ENCODE data around the gene ZPBP2. TPM values are rescaled to one million over a fixed set of nuclear protein-coding genes. Genes with fewer than 3 reads are reported as not detected.

Gene ZPBP2
- total and polyA plus RNA-seq, 2 of the 13 experiments (the other 11 are each of a cell fraction or from before 2014, with no cell fraction given), result not detected

- TF ChIP-seq, protein P1, sequence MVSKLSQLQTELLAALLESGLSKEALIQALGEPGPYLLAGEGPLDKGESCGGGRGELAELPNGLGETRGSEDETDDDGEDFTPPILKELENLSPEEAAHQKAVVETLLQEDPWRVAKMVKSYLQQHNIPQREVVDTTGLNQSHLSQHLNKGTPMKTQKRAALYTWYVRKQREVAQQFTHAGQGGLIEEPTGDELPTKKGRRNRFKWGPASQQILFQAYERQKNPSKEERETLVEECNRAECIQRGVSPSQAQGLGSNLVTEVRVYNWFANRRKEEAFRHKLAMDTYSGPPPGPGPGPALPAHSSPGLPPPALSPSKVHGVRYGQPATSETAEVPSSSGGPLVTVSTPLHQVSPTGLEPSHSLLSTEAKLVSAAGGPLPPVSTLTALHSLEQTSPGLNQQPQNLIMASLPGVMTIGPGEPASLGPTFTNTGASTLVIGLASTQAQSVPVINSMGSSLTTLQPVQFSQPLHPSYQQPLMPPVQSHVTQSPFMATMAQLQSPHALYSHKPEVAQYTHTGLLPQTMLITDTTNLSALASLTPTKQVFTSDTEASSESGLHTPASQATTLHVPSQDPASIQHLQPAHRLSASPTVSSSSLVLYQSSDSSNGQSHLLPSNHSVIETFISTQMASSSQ (IDR thresholded peaks at IDR 0.05; ENCODE audit: low read depth), result peak; percentile 54; the same call in 1 of the 2 replicates
- TF ChIP-seq, protein P1 (CRISPR knock-in tag; IDR thresholded peaks at IDR 0.05; ENCODE audit: borderline replicate concordance), result no peak; the same call in 1 of the 2 replicates
- TF ChIP-seq MXI1 (IDR thresholded peaks at IDR 0.05; ENCODE audit: borderline replicate concordance, low read depth, low read length), result peak; percentile 98
- peak; percentile 96 for TF ChIP-seq NCOA2 (CRISPR knock-in tag; IDR thresholded peaks at IDR 0.05)
- TF ChIP-seq GABPB1 (CRISPR knock-in tag; IDR thresholded peaks at IDR 0.05), result peak; percentile 81
- peak; percentile 91 for TF ChIP-seq RNF2 (conservative IDR thresholded peaks at IDR 0.05; ENCODE audit: low read depth)
- TF ChIP-seq ZNF570 (CRISPR knock-in tag; IDR thresholded peaks at IDR 0.05; ENCODE audit: borderline replicate concordance), result no peak
- TF ChIP-seq ZNF331 (CRISPR knock-in tag; IDR thresholded peaks at IDR 0.05), result peak; percentile 92
- peak; percentile 81 for TF ChIP-seq ZNF350 (CRISPR knock-in tag; IDR thresholded peaks at IDR 0.05; ENCODE audit: borderline replicate concordance, low read depth)
- TF ChIP-seq ESRRA (CRISPR knock-in tag; IDR thresholded peaks at IDR 0.05; ENCODE audit: low read depth), result peak; percentile 98
- peak; percentile 95; the same call in 1 of the 2 replicates for TF ChIP-seq HBP1 (CRISPR knock-in tag; IDR thresholded peaks at IDR 0.05; ENCODE audit: low read depth)
- TF ChIP-seq ZGPAT (CRISPR knock-in tag; IDR thresholded peaks at IDR 0.05), result peak; percentile 100
- peak; percentile 98 for TF ChIP-seq JARID2 (CRISPR knock-in tag; IDR thresholded peaks at IDR 0.05; ENCODE audit: insufficient replicate concordance)
- TF ChIP-seq, protein P2, sequence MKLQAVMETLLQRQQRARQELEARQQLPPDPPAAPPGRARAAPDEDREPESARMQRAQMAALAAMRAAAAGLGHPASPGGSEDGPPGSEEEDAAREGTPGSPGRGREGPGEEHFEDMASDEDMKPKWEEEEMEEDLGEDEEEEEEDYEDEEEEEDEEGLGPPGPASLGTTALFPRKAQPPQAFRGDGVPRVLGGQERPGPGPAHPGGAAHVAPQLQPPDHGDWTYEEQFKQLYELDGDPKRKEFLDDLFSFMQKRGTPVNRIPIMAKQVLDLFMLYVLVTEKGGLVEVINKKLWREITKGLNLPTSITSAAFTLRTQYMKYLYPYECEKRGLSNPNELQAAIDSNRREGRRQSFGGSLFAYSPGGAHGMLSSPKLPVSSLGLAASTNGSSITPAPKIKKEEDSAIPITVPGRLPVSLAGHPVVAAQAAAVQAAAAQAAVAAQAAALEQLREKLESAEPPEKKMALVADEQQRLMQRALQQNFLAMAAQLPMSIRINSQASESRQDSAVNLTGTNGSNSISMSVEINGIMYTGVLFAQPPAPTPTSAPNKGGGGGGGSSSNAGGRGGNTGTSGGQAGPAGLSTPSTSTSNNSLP (IDR thresholded peaks at IDR 0.05; ENCODE audit: low read depth, low read length), result peak; percentile 81
- peak; percentile 43; the same call in 1 of the 2 replicates for TF ChIP-seq CBFB (CRISPR knock-in tag; IDR thresholded peaks at IDR 0.05)
- TF ChIP-seq NPAS2 (CRISPR knock-in tag; IDR thresholded peaks at IDR 0.05; ENCODE audit: borderline replicate concordance), result no peak
- TF ChIP-seq SMC3 (IDR thresholded peaks at IDR 0.05; ENCODE audit: low read length), result 0 out of 2 replicates have a peak, but pooled peaks have one; percentile 28
- TF ChIP-seq PBX2 (CRISPR knock-in tag; IDR thresholded peaks at IDR 0.05), result no peak
- TF ChIP-seq FOSL2 (CRISPR knock-in tag; IDR thresholded peaks at IDR 0.05), result peak; percentile 95
- peak; percentile 92 for TF ChIP-seq THAP11 (CRISPR knock-in tag; IDR thresholded peaks at IDR 0.05)
These were observed 56.1 kb downstream of the ZPBP2 start (continued) for GRCh38 chr17:39923836-39924690.
